PC-3 (cell line): ENCODE results near the gene COL16A1. TPM values are rescaled to one million over a fixed set of nuclear protein-coding genes. Genes with fewer than 3 reads are reported as not detected.

ENCODE experiments used
- ATAC-seq: fragments of 200-7000 bp; cut with Tn5 transposase; 2 replicates; pipeline ENCODE4 v1.9.1; 2020; ENCODE audit warnings: mild to moderate bottlenecking, moderate library complexity
- BruUV-seq: library from RNA; stranded (reverse); fragments of 400-500 nt; replicated peaks from 2 replicates; lab custom pipeline; 2021; lab: Mats Ljungman, UMichigan
- CTCF ChIA-PET: fragments of 300-600 bp; sonication (Branson Sonifier 250); formaldehyde crosslinking; loops from one replicate; lab custom pipeline; 2022; ENCODE audit warnings: antibody characterized with exemption; lab: Charles Lee
- POLR2A ChIA-PET: fragments of 300-600 bp; sonication (Branson Sonifier 250); formaldehyde crosslinking; loops from one replicate; lab custom pipeline; 2022; ENCODE audit warnings: antibody characterized with exemption; ENCODE audit not compliant: unreplicated experiment; lab: Charles Lee
- DNase-seq: peaks from one replicate; pipeline ENCODE4 v3.0.0-alpha.2; 2015
- H2AFZ ChIP-seq: fragments of 300-600 bp; sonication (generic); 2 replicates; pipeline ENCODE4 v1.6.0; 2016; ENCODE audit warnings: antibody characterized with exemption, low read length
- H3F3A ChIP-seq: fragments of 300-600 bp; sonication (generic); one replicate; pipeline ENCODE4 v1.6.0; 2017; ENCODE audit warnings: antibody characterized with exemption, low read length, control low read depth, mild to moderate bottlenecking; ENCODE audit not compliant: unreplicated experiment
- H3K27ac ChIP-seq: fragments of 300-600 bp; sonication (generic); 2 replicates; pipeline ENCODE4 v1.5.1; 2016; ENCODE audit warnings: mild to moderate bottlenecking, low read length
- H3K27me3 ChIP-seq: fragments of 300-600 bp; sonication (generic); 2 replicates; pipeline ENCODE4 v1.6.1; 2016; ENCODE audit warnings: low read length, mixed read lengths
- H3K36me3 ChIP-seq: fragments of 300-600 bp; sonication (generic); 2 replicates; pipeline ENCODE4 v1.6.1; 2016; ENCODE audit warnings: low read depth, mixed run types, low read length, mixed read lengths
- H3K4me1 ChIP-seq: fragments of 300-600 bp; sonication (generic); 2 replicates; pipeline ENCODE4 v1.5.1; 2016; ENCODE audit warnings: low read length; ENCODE audit not compliant: insufficient read depth
- H3K4me2 ChIP-seq: fragments of 300-600 bp; sonication (generic); 2 replicates; pipeline ENCODE4 v1.6.0; 2016; ENCODE audit warnings: low read length
- H3K4me3 ChIP-seq: fragments of 300-600 bp; sonication (generic); 2 replicates; pipeline ENCODE4 v1.5.1; 2016; ENCODE audit warnings: mild to moderate bottlenecking, low read length, mixed read lengths
- H3K79me2 ChIP-seq: fragments of 300-600 bp; sonication (generic); 2 replicates; pipeline ENCODE4 v1.6.1; 2017; ENCODE audit warnings: low read length, mixed read lengths
- H3K9ac ChIP-seq: fragments of 300-600 bp; sonication (generic); 2 replicates; pipeline ENCODE4 v1.6.0; 2016; ENCODE audit warnings: mild to moderate bottlenecking, low read length
- H3K9me2 ChIP-seq: fragments of 300-600 bp; sonication (generic); replicated peaks from 2 replicates; pipeline ENCODE4 v1.6.1; 2016; ENCODE audit warnings: mixed run types, low read length, mixed read lengths
- H3K9me3 ChIP-seq: fragments of 300-600 bp; sonication (generic); 2 replicates; pipeline ENCODE4 v1.6.1; 2016; ENCODE audit warnings: low read length, mixed read lengths
- H4K20me1 ChIP-seq: fragments of 300-600 bp; sonication (generic); 2 replicates; pipeline ENCODE4 v1.6.1; 2016; ENCODE audit warnings: low read length, mixed read lengths
- CTCF ChIP-seq: fragments of 300-600 bp; sonication (generic); conservative IDR thresholded peaks from 2 replicates; pipeline ENCODE4 v1.5.1; 2017; ENCODE audit warnings: antibody characterized with exemption, low read depth, mild to moderate bottlenecking, low read length
- EZH2 ChIP-seq: fragments of 300-600 bp; sonication (generic); IDR thresholded peaks from one replicate; pipeline ENCODE4 v1.6.1; 2017; ENCODE audit warnings: antibody characterized with exemption, mild to moderate bottlenecking, low read length; ENCODE audit not compliant: unreplicated experiment
- EZH2phosphoT487 ChIP-seq: fragments of 300-600 bp; sonication (generic); IDR thresholded peaks from 2 replicates; pipeline ENCODE4 v1.6.1; 2018; ENCODE audit warnings: mild to moderate bottlenecking, antibody characterized with exemption, low read length, borderline replicate concordance
- intact Hi-C: fragments of 100-400 bp; cut with micrococcal nuclease; formaldehyde crosslinking; loops from 2 replicates; pipeline ENCODE4 v1.9.0; 2023
- total RNA-seq: library from RNA; depleted of rRNA; stranded (reverse); fragments of >200 nt; gene quantifications from 2 replicates; pipeline ENCODE4 v1.2.3, GENCODE V29; 2014

Gene COL16A1
- total RNA-seq, 1 experiment from 2014 or later = 5.0 TPM

GRCh38 chr1:31659889-31660288 is 43.9 kb downstream of the COL16A1 start:
- POLR2A ChIA-PET = no interaction called here
- Histone ChIP-seq H4K20me1 (no peaks in the 10 kb centered on the region), H3K4me2 (no peak overlapping the region), H3K9ac (no peak overlapping the region), H3K79me2 (no peaks in the 10 kb centered on the region), H3K4me3 (no peak overlapping the region), H3K9me2 (no peaks in the 10 kb centered on the region), H3K4me1 (no peaks in the 10 kb centered on the region), H3K36me3 (no peaks in the 10 kb centered on the region), H3K27ac (no peak overlapping the region), H3K9me3 (no peaks in the 10 kb centered on the region), H2AFZ (no peak overlapping the region), H3K27me3 (no peaks in the 10 kb centered on the region), H3F3A (no peaks in the 10 kb centered on the region)
- DNase-seq (no peak), ATAC-seq (no peak)
- intact Hi-C loops = no loop called here
- CTCF ChIA-PET = no interaction called here
- TF ChIP-seq EZH2phosphoT487 = no peak
- no peak for TF ChIP-seq EZH2
- TF ChIP-seq CTCF = no peak
- no TSS peak for BruUV-seq

GRCh38 chr1:31658721-31659120 is 45.1 kb downstream of the COL16A1 start:
- ATAC-seq (no peak), DNase-seq (no peak)
- no peaks in the 10 kb centered on the region for H3K36me3 ChIP-seq
- CTCF ChIA-PET = no interaction called here
- no peaks in the 10 kb centered on the region for H3K27me3 ChIP-seq
- H4K20me1 ChIP-seq = no peaks in the 10 kb centered on the region
- H3K4me2 ChIP-seq = no peak overlapping the region
- BruUV-seq = no TSS peak
- no peak overlapping the region for H3K9ac ChIP-seq
- intact Hi-C loops = no loop called here
- no peaks in the 10 kb centered on the region for H3F3A ChIP-seq
- no peak for TF ChIP-seq CTCF
- no peak for TF ChIP-seq EZH2
- no peak for TF ChIP-seq EZH2phosphoT487
- H3K4me3 ChIP-seq = no peak overlapping the region
- no peaks in the 10 kb centered on the region for H3K4me1 ChIP-seq
- H3K9me3 ChIP-seq = no peaks in the 10 kb centered on the region
- H3K9me2 ChIP-seq = no peaks in the 10 kb centered on the region
- H2AFZ ChIP-seq = no peak overlapping the region
- POLR2A ChIA-PET = no interaction called here
- no peaks in the 10 kb centered on the region for H3K79me2 ChIP-seq
- no peak overlapping the region for H3K27ac ChIP-seq

- Histone ChIP-seq H3K27ac (no peak overlapping the region), H3F3A (no peaks in the 10 kb centered on the region), H3K36me3 (no peaks in the 10 kb centered on the region), H3K9me3 (no peaks in the 10 kb centered on the region), H3K27me3 (no peaks in the 10 kb centered on the region), H4K20me1 (no peaks in the 10 kb centered on the region), H3K9me2 (no peaks in the 10 kb centered on the region), H3K4me1 (no peaks in the 10 kb centered on the region), H3K4me3 (no peak overlapping the region), H3K79me2 (no peaks in the 10 kb centered on the region), H2AFZ (no peak overlapping the region), H3K4me2 (no peak overlapping the region), H3K9ac (no peak overlapping the region)
- BruUV-seq = no TSS peak
- TF ChIP-seq CTCF = no peak
- TF ChIP-seq EZH2phosphoT487 = no peak
- TF ChIP-seq EZH2 = no peak
- POLR2A ChIA-PET = interaction anchor here (0.7 kb wide), 1 partner anchor 522 kb away, joined by 3 read pairs; no protein-coding TSS in a partner anchor
- no peak for DNase-seq
- intact Hi-C loops = no loop called here
- CTCF ChIA-PET = no interaction called here
- no peak for ATAC-seq
These were observed 45.8 kb downstream of the COL16A1 start for GRCh38 chr1:31657972-31658510.
